AG10803 (cell line): ENCODE data around the gene HDAC9.

ENCODE experiments used
- DNase-seq: peaks from one replicate; pipeline ENCODE4 v3.0.0; 2010; ENCODE audit warnings: low read depth
- H3K4me3 ChIP-seq: 2 replicates; pipeline ENCODE4 v1.5.1; 2011; ENCODE audit warnings: mild to moderate bottlenecking, low read length, control low read depth
- TF ChIP-seq, protein P1 (sequence below): conservative IDR thresholded peaks from 2 replicates; pipeline ENCODE4 v1.5.1; 2011; ENCODE audit warnings: mild to moderate bottlenecking, low read length, control low read depth, inconsistent platforms

The HDAC9 gene

GRCh38 chr7:18495412-18496340, at the start of gene HDAC9:
Gene HDAC9 (plus strand): TSS chr7:18495749. CDS start chr7:18496303, 554 bp downstream.
- TF ChIP-seq, protein P1, sequence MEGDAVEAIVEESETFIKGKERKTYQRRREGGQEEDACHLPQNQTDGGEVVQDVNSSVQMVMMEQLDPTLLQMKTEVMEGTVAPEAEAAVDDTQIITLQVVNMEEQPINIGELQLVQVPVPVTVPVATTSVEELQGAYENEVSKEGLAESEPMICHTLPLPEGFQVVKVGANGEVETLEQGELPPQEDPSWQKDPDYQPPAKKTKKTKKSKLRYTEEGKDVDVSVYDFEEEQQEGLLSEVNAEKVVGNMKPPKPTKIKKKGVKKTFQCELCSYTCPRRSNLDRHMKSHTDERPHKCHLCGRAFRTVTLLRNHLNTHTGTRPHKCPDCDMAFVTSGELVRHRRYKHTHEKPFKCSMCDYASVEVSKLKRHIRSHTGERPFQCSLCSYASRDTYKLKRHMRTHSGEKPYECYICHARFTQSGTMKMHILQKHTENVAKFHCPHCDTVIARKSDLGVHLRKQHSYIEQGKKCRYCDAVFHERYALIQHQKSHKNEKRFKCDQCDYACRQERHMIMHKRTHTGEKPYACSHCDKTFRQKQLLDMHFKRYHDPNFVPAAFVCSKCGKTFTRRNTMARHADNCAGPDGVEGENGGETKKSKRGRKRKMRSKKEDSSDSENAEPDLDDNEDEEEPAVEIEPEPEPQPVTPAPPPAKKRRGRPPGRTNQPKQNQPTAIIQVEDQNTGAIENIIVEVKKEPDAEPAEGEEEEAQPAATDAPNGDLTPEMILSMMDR, result no peak
- DNase-seq, result peak; percentile 46
- peak within 1 kb of the TSS; percentile 50 for H3K4me3 ChIP-seq

GRCh38 chr7:18445916-18446520, 49.5 kb upstream of the HDAC9 start:
- H3K4me3 ChIP-seq, result no peak overlapping the region
- TF ChIP-seq, protein P1, result no peak
- DNase-seq, result no peak

GRCh38 chr7:18450019-18450418, 45.5 kb upstream of the HDAC9 start:
- H3K4me3 ChIP-seq, result no peak overlapping the region
- TF ChIP-seq, protein P1, result no peak
- DNase-seq, result peak; percentile 54

DNA sequence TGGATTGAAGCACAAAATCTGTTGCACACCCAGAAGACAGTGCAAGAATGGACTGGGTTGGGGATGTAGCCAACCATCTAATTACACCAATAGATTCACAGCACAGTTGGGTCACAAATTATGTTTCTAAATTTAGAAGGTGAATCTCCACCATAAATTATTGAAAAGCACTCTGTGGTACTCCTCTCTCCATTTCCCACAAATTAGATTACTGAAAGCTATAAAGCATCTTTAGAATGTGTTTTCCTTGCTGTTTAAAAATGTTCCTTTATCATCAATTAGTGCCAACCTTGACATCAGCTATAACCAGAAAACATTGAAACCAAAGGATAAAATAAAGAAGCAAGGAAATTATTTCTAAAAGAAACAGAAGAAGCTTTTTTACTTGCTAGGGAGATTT, 39.9 kb upstream of the HDAC9 start:
- TF ChIP-seq, protein P1, result no peak
- no peak for DNase-seq
- H3K4me3 ChIP-seq, result no peak overlapping the region

- DNase-seq, result no peak
- TF ChIP-seq, protein P1, result no peak
- no peak overlapping the region for H3K4me3 ChIP-seq
Measured at GRCh38 chr7:18457832-18458231, 37.7 kb upstream of the HDAC9 start.

- peak; percentile 13 for DNase-seq
- no peak overlapping the region for H3K4me3 ChIP-seq
- TF ChIP-seq, protein P1, result no peak
Measured at GRCh38 chr7:18458830-18459229, 36.7 kb upstream of the HDAC9 start.
